ENCODE data around the gene TXNDC11. TPM values are rescaled to one million over a fixed set of nuclear protein-coding genes. Genes with fewer than 3 reads are reported as not detected.

TXNDC11 gene
- total RNA-seq, 1 donor from 2014 or later = 51.1 TPM

GRCh38 chr16:11635113-11635652, 107.5 kb downstream of the TXNDC11 start:
- intact Hi-C loops (cut with micrococcal nuclease) = no loop called here

- intact Hi-C loops (cut with micrococcal nuclease) = no loop called here
Observed at GRCh38 chr16:11634312-11634711, 108.3 kb downstream of the TXNDC11 start.

DNA sequence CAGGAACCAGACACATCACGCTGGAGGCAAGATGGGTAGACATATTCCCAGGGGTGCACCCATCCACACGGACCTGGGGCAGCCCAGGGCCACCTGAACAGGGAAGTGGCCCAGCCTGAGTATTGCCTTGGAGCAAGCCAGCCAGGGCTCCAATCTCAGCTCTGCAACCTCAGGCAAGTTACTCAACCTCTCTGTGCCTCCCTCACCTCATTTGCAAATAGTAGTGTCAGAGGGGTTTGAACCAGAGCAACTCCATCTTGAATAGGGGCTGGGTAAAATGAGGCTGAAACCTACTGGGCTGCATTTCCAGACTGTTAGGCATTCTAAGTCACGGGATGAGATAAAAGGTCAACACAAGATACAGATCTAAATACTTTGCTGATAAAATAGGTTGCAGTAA, 109.5 kb downstream of the TXNDC11 start:
- intact Hi-C loops (cut with micrococcal nuclease) = no loop called here

- intact Hi-C loops (cut with micrococcal nuclease) = no loop called here
Observed at GRCh38 chr16:11632455-11632939, 110.2 kb downstream of the TXNDC11 start.

GRCh38 chr16:11631214-11631613, 111.4 kb downstream of the TXNDC11 start:
- intact Hi-C loops (cut with micrococcal nuclease) = no loop called here

GRCh38 chr16:11630768-11631056, 111.9 kb downstream of the TXNDC11 start:
- intact Hi-C loops (cut with micrococcal nuclease) = no loop called here

GRCh38 chr16:11630046-11630767, 112.5 kb downstream of the TXNDC11 start:
- intact Hi-C loops (cut with micrococcal nuclease) = no loop called here

Other genes with a start within 250 kb of the TXNDC11 start
- gene LITAF, start 155.9 kb downstream of the TXNDC11 start, total RNA-seq = 90.0 and 102 TPM in 2 replicates
- gene SNN, start 74.4 kb downstream of the TXNDC11 start, total RNA-seq = 11.8 TPM in 2 replicates
- 65.0 and 68.5 TPM in 2 replicates for gene ZC3H7A, start 54.4 kb upstream of the TXNDC11 start, total RNA-seq
- 195 and 198 TPM in 2 replicates for gene RSL1D1, start 108.7 kb upstream of the TXNDC11 start, total RNA-seq
- gene GSPT1, start 173.1 kb upstream of the TXNDC11 start, total RNA-seq = 133 and 137 TPM in 2 replicates
- gene NPIPB2, start 199.2 kb upstream of the TXNDC11 start, total RNA-seq = 13.4 and 17.1 TPM in 2 replicates
- gene TNFRSF17, start 222.4 kb upstream of the TXNDC11 start, total RNA-seq = not detected in 2 replicates
- gene SNX29, start 233.9 kb upstream of the TXNDC11 start, total RNA-seq = 13.5 and 15.1 TPM in 2 replicates

Measured in T-helper 2 cell treated with Interferon-gamma antibody and Interleukin-4, amounts not matched to agents 100 ng/mL and 5 ng/mL, for 36 hours (primary cell).